Heart right ventricle (tissue), 16 donors: Measurements from ENCODE around the gene LCMT1. TPM values are rescaled to one million over a fixed set of nuclear protein-coding genes. Genes with fewer than 3 reads are reported as not detected.

ENCODE experiments used
- ATAC-seq, 8 donors: fragments of 200-7000 bp; cut with Tn5 transposase; one replicate each; pipeline ENCODE4 v1.9.1; 2020; ENCODE audit warnings: mild to moderate bottlenecking in 8 of 8, moderate library complexity in 8 of 8, moderate number of reproducible peaks in 1 of 8
- DNase-seq, 2 donors: peaks; one replicate each; pipeline ENCODE4 v3.0.0-alpha.2; 2020
- H3K27ac ChIP-seq, 10 donors: fragments of 200-600 bp; sonication (generic) in 2 of 10; one replicate each; pipeline versions ENCODE4 v1.5.0 to v1.8.0; 2020 to 2022; ENCODE audit warnings: mild to moderate bottlenecking in 3 of 10
- H3K27me3 ChIP-seq, 7 donors: fragments of 200-600 bp; one replicate each; pipeline ENCODE4 v1.8.0; 2021 to 2022; ENCODE audit warnings: mild to moderate bottlenecking in 2 of 7
- H3K36me3 ChIP-seq, 9 donors: fragments of 200-600 bp; sonication (generic) in 1 of 9; one replicate each; pipeline versions ENCODE4 v1.5.0 to v1.8.0; 2020 to 2022; ENCODE audit warnings: mild to moderate bottlenecking in 2 of 9
- H3K4me1 ChIP-seq, 9 donors: fragments of 200-600 bp; sonication (generic) in 1 of 9; one replicate each; pipeline versions ENCODE4 v1.5.0 to v1.8.0; 2020 to 2022; ENCODE audit warnings: mild to moderate bottlenecking in 4 of 9
- H3K4me3 ChIP-seq, 10 donors: fragments of 200-600 bp; sonication (generic) in 2 of 10; one replicate each; pipeline versions ENCODE4 v1.5.0 to v1.8.0; 2020 to 2022; ENCODE audit warnings: mild to moderate bottlenecking in 7 of 10, moderate library complexity in 2 of 10
- H3K9me3 ChIP-seq, 11 donors: fragments of 200-600 bp in 10 of 11; sonication (generic) in 2 of 11; one replicate each; pipeline versions ENCODE4 v1.5.0 to v1.8.0; 2013 to 2022; ENCODE audit warnings: mild to moderate bottlenecking in 2 of 11, control low read depth in 1 of 11, moderate library complexity in 1 of 11
- WGBS, 2 donors: extraction: QIAGEN DNeasy Blood & Tissue Kit; methylation state at CpG; one replicate each; pipeline ENCODE4 v1.1.7; 2013; ENCODE audit warnings: inconsistent platforms in 1 of 2; 5-methylcytosine and 5-hydroxymethylcytosine counted together
- intact Hi-C, 10 donors: fragments of 100-400 bp; cut with DNase I; formaldehyde crosslinking; loops; one replicate each; pipeline versions ENCODE4 v1.11.1 to v1.14.2; 2022
- polyA plus RNA-seq, 2 donors: library from polyadenylated mRNA; stranded (reverse); fragments of 200-250 nt; gene quantifications; one replicate each; pipeline ENCODE4 v1.2.3, GENCODE V29; 2013
- total RNA-seq, 10 donors: library from RNA; stranded (reverse); fragmentation: NEBNext Ultra II Directional in 3 of 10; extraction: Animal tissue kit (Norgen Biotek cat#: 25700) in 3 of 10; gene quantifications; one replicate each; pipeline versions ENCODE4 v1.2.1 to v1.2.4, GENCODE V29; 2021 to 2023
- TF ChIP-seq, protein P1 (sequence below), 9 donors: fragments of 200-600 bp; sonication (generic) in 2 of 9; IDR thresholded peaks; one replicate each; pipeline versions ENCODE4 v1.5.0 to v1.8.0; 2021 to 2022; ENCODE audit warnings: antibody characterized with exemption in 9 of 9, mild to moderate bottlenecking in 5 of 9, moderate library complexity in 1 of 9
- donor health status: Arrhythmogenic right ventricular cardiomyopathy.
- donor health status: ischemic (EF 13 %, LVEDD 7.1; RV severe dilation, severe dysfunction).
- donor health status: healthy with polysubstance abuse.
- donor health status: DM: no; HTN: yes; CAD: no.
- donor health status: DM: no; HTN: no; CAD: no.
- donor health status: ischemic (EF 25% LVEDD 6.9; RV normal size, moderate dysfunction).
- donor health status: ischemic (EF 25% LVEDD 5.7; RV mildly dilated, moderate dysfunction).
- donor health status: healthy.
- donor health status: DM: yes; HTN: yes; CAD: no.
- donor health status: Ischemic cardiomyopathy.
- donor health status: ischemic (EF 35%, LVEDD 5.7; RV mildly dilated, moderate dysfunction).
- donor health status: nonischemic (EF 11% LVEDD 7.7; RV severe dilation, severe dysfunction).
- donor health status: DM: yes; HTN: yes; CAD: no.
- donor health status: PGD.
- donor health status: ischemic (EF 29% LVEDD 5.4; RV normal size, mild dysfunction).
- donor health status: nonischemic (EF 23%, LVEDD 6.1; RV moderate dilation, normal function).

LCMT1 gene
- total and polyA plus RNA-seq, 12 donors: 36.2 to 49.1 (median 44.2) TPM

- Histone ChIP-seq H3K27me3 (no peaks in the 10 kb centered on the region), H3K4me3 (no peak overlapping the region), H3K4me1 (no peaks in the 10 kb centered on the region), H3K27ac (no peak overlapping the region), H3K36me3 (no peaks in the 10 kb centered on the region), H3K9me3 (no peaks in the 10 kb centered on the region)
- no peak for ATAC-seq
- intact Hi-C loops: no loop called here
- 73 to 76% methylated on average over 5 of the region's 5 CpGs for WGBS, 2 donors
- DNase-seq: no peak
- TF ChIP-seq, protein P1, sequence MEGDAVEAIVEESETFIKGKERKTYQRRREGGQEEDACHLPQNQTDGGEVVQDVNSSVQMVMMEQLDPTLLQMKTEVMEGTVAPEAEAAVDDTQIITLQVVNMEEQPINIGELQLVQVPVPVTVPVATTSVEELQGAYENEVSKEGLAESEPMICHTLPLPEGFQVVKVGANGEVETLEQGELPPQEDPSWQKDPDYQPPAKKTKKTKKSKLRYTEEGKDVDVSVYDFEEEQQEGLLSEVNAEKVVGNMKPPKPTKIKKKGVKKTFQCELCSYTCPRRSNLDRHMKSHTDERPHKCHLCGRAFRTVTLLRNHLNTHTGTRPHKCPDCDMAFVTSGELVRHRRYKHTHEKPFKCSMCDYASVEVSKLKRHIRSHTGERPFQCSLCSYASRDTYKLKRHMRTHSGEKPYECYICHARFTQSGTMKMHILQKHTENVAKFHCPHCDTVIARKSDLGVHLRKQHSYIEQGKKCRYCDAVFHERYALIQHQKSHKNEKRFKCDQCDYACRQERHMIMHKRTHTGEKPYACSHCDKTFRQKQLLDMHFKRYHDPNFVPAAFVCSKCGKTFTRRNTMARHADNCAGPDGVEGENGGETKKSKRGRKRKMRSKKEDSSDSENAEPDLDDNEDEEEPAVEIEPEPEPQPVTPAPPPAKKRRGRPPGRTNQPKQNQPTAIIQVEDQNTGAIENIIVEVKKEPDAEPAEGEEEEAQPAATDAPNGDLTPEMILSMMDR (IDR thresholded peaks at IDR 0.05): no peak
Measured at GRCh38 chr16:25087761-25088160, 23.8 kb upstream of the LCMT1 start.

DNA sequence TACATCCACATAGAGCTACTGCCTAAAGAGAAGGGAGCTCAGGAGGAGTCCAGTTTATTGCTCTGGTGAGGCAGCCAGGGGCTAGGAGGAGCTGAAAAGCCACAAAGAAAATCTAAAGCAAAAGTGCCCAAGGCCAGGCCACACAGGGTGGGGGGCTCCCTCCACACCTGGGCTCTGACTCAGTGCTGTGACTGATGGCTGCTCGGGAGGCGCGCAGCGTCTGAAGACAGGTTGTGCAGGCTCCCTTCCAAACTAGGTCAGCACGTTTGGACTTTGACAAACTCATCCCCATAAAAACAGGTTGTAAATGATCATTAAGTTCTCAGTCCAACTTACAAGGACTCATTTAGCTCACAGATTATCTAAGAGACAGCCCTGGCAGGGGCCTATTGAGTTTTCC lies 22.2 kb upstream of the LCMT1 start:
- H3K27me3 ChIP-seq: no peaks in the 10 kb centered on the region
- no peak overlapping the region for H3K4me3 ChIP-seq
- peaks cover 0 to 13% (median 0%) of the 10 kb centered on the region in 9 donors for H3K4me1 ChIP-seq
- H3K27ac ChIP-seq: no peak overlapping the region
- TF ChIP-seq, protein P1 (IDR thresholded peaks at IDR 0.05): no peak
- H3K36me3 ChIP-seq: no peaks in the 10 kb centered on the region
- no peak for ATAC-seq
- intact Hi-C loops: no loop called here
- 84 to 89% methylated on average over 5 of the region's 5 CpGs for WGBS, 2 donors
- no peak for DNase-seq
- H3K9me3 ChIP-seq: no peaks in the 10 kb centered on the region

DNA sequence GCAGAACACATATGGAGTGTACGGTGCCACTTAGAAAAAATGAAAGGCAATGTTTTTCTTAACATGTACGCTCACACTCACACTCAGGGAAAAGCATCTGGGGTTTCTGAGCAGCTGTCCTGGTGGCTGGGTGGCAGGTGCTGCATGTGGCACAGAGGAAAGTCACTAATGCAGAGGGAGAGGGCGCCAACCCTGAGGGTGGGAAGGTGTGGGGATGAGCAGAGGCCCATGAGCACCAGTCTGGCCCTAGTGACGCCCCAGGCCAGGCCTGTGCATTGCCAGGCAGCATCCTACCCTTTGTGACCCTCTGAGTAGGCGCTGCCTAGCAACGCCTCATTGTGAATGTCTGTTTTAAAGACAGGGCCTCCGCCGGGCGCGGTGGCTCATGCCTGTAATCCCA lies 19.1 kb upstream of the LCMT1 start:
- Histone ChIP-seq H3K36me3 (no peaks in the 10 kb centered on the region), H3K27ac (no peak overlapping the region), H3K4me1 (peaks cover 0 to 13% (median 0%) of the 10 kb centered on the region in 9 donors), H3K4me3 (no peak overlapping the region), H3K27me3 (no peaks in the 10 kb centered on the region), H3K9me3 (no peaks in the 10 kb centered on the region)
- DNase-seq (no peak), ATAC-seq (no peak)
- WGBS, 2 donors: 91 to 92% methylated on average over 10 of the region's 10 CpGs
- intact Hi-C loops: no loop called here
- TF ChIP-seq, protein P1 (IDR thresholded peaks at IDR 0.05): no peak

GRCh38 chr16:25093208-25094061 lies 18.1 kb upstream of the LCMT1 start:
- 86 to 92% methylated on average over 10 of the region's 10 CpGs for WGBS, 2 donors
- Histone ChIP-seq H3K27ac (no peak overlapping the region), H3K4me3 (no peak overlapping the region), H3K9me3 (no peaks in the 10 kb centered on the region), H3K27me3 (no peaks in the 10 kb centered on the region), H3K4me1 (peaks cover 0 to 13% (median 0%) of the 10 kb centered on the region in 9 donors), H3K36me3 (no peaks in the 10 kb centered on the region)
- intact Hi-C loops: no loop called here
- DNase-seq: no peak
- TF ChIP-seq, protein P1 (IDR thresholded peaks at IDR 0.05): no peak
- peak in 1 of 8 donors; percentile 20 for ATAC-seq
